K562 (cell line): ENCODE data around the gene ZNF791. TPM values are rescaled to one million over a fixed set of nuclear protein-coding genes. Genes with fewer than 3 reads are reported as not detected.

ENCODE experiments used
- ARID2 ChIP-seq: fragments of 450-650 bp; IDR thresholded peaks from 2 replicates; pipeline ENCODE4 v1.6.1; 2017; ENCODE audit warnings: antibody characterized with exemption, mild to moderate bottlenecking
- CBFA2T2 ChIP-seq: fragments of 450-650 bp; conservative IDR thresholded peaks from 2 replicates; pipeline ENCODE4 v1.6.1; 2017; ENCODE audit warnings: mild to moderate bottlenecking
- CBFB ChIP-seq: sonication (generic); formaldehyde crosslinking; IDR thresholded peaks from 2 replicates; pipeline ENCODE4 v1.4.0; 2020; ENCODE audit warnings: mild to moderate bottlenecking, missing genetic modification reagents
- EP400 ChIP-seq: fragments of 450-650 bp; IDR thresholded peaks from 2 replicates; pipeline ENCODE4 v1.6.1; 2017; ENCODE audit warnings: antibody characterized with exemption, mild to moderate bottlenecking, moderate library complexity
- ERF ChIP-seq: fragments of 450-650 bp; formaldehyde crosslinking; IDR thresholded peaks from 2 replicates; pipeline ENCODE4 v1.4.0; 2020; ENCODE audit warnings: mild to moderate bottlenecking, mixed read lengths
- FOSL1 ChIP-seq: fragments of 200-800 bp; sonication (Bioruptor generic); conservative IDR thresholded peaks from 2 replicates; pipeline ENCODE4 v1.6.1; 2016; ENCODE audit warnings: missing genetic modification characterization, missing compliant biosample characterization
- IFI16 ChIP-seq: fragments of 250-450 bp; sonication (Bioruptor Pico); IDR thresholded peaks from 2 replicates; pipeline ENCODE4 v2.1.2; 2022; ENCODE audit warnings: mild to moderate bottlenecking, inconsistent platforms
- L3MBTL2 ChIP-seq: fragments of 450-650 bp; IDR thresholded peaks from 2 replicates; pipeline ENCODE4 v1.6.1; 2016; ENCODE audit warnings: mild to moderate bottlenecking, moderate library complexity
- OTX1 ChIP-seq: fragments of 450-650 bp; formaldehyde crosslinking; IDR thresholded peaks from 2 replicates; pipeline ENCODE4 v1.4.0; 2022; ENCODE audit warnings: mild to moderate bottlenecking
- PML ChIP-seq: IDR thresholded peaks from 2 replicates; pipeline ENCODE4 v1.6.1; 2012; ENCODE audit warnings: low read length, inconsistent platforms
- POLR2AphosphoS2 ChIP-seq: IDR thresholded peaks from 2 replicates; pipeline ENCODE4 v1.6.1; 2012; ENCODE audit warnings: low read length, improper control_type of control experiment
- POLR2B ChIP-seq: fragments of 450-650 bp; IDR thresholded peaks from 2 replicates; pipeline ENCODE4 v1.6.1; 2018; ENCODE audit warnings: low read depth; ENCODE audit not compliant: partially characterized antibody
- SMARCA4 ChIP-seq: fragments of 450-650 bp; IDR thresholded peaks from 2 replicates; pipeline ENCODE4 v1.6.1; 2016
- TRIM28 ChIP-seq: fragments of 450-650 bp; IDR thresholded peaks from 2 replicates; pipeline ENCODE4 v1.6.1; 2017
- TSC22D4 ChIP-seq: fragments of 450-650 bp; IDR thresholded peaks from 2 replicates; pipeline ENCODE4 v1.6.1; 2016; ENCODE audit warnings: missing genetic modification characterization, missing biosample characterization, control low read depth
- ZNF197 ChIP-seq: fragments of 200-800 bp; sonication (Bioruptor generic); IDR thresholded peaks from 2 replicates; pipeline ENCODE4 v1.6.1; 2016; ENCODE audit warnings: low read depth, missing genetic modification characterization, missing compliant biosample characterization
- ZNF274 ChIP-seq: IDR thresholded peaks from 2 replicates; pipeline ENCODE4 v1.6.1; 2011; ENCODE audit warnings: low read depth, mild to moderate bottlenecking, low read length, moderate library complexity, borderline replicate concordance
- ZSCAN29 ChIP-seq: fragments of 450-650 bp; IDR thresholded peaks from 2 replicates; pipeline ENCODE4 v1.6.1; 2017
- polyA plus RNA-seq, 8 experiments: library from polyadenylated mRNA; depleted of rRNA in 4 of 8; stranded (reverse) in 5 of 8; unstranded in 3 of 8; fragments of >200 nt; fragmentation: Nextera tagmentation in 2 of 8; fragmentation: Illumina TruSeq in 1 of 8; extraction: Ambion mirVana in 2 of 8; extraction: Trizol in 1 of 8; gene quantifications; 2 replicates each; pipeline versions ENCODE4 v1.2.1 to v1.2.3, GENCODE V29; 2011 to 2014; ENCODE audit warnings: inconsistent platforms in 1 of 8, missing spikeins in 1 of 8
- total RNA-seq, 7 experiments: library from RNA; depleted of rRNA in 6 of 7; stranded (reverse); fragments of >200 nt in 6 of 7; fragmentation: Illumina TruSeq in 2 of 7; extraction: Trizol in 2 of 7; gene quantifications; 2 replicates each; pipeline versions ENCODE4 v1.2.1 to v1.2.3, GENCODE V29; 2011 to 2021; ENCODE audit warnings: low replicate concordance in 1 of 7
- TF ChIP-seq, protein P1 (sequence below), 2 experiments: fragments of 450-650 bp; IDR thresholded peaks; 2 replicates each; pipeline ENCODE4 v1.6.1; 2018; ENCODE audit warnings: mild to moderate bottlenecking in 2 of 2, low read depth in 1 of 2; ENCODE audit not compliant: partially characterized antibody in 2 of 2
- TF ChIP-seq, protein P2 (sequence below): fragments of 450-650 bp; formaldehyde crosslinking; IDR thresholded peaks from 2 replicates; pipeline ENCODE4 v1.4.0; 2022; ENCODE audit warnings: missing genetic modification characterization
- TF ChIP-seq, protein P3 (sequence below): fragments of 450-650 bp; IDR thresholded peaks from 2 replicates; pipeline ENCODE4 v1.6.1; 2018; ENCODE audit warnings: mild to moderate bottlenecking, low read depth; ENCODE audit not compliant: partially characterized antibody

The ZNF791 gene
- total and polyA plus RNA-seq, 9 of the 15 experiments (the other 6 are each of a cell fraction or from before 2014, with no cell fraction given): 7.8 to 22.7 (median 13.1) TPM

DNA sequence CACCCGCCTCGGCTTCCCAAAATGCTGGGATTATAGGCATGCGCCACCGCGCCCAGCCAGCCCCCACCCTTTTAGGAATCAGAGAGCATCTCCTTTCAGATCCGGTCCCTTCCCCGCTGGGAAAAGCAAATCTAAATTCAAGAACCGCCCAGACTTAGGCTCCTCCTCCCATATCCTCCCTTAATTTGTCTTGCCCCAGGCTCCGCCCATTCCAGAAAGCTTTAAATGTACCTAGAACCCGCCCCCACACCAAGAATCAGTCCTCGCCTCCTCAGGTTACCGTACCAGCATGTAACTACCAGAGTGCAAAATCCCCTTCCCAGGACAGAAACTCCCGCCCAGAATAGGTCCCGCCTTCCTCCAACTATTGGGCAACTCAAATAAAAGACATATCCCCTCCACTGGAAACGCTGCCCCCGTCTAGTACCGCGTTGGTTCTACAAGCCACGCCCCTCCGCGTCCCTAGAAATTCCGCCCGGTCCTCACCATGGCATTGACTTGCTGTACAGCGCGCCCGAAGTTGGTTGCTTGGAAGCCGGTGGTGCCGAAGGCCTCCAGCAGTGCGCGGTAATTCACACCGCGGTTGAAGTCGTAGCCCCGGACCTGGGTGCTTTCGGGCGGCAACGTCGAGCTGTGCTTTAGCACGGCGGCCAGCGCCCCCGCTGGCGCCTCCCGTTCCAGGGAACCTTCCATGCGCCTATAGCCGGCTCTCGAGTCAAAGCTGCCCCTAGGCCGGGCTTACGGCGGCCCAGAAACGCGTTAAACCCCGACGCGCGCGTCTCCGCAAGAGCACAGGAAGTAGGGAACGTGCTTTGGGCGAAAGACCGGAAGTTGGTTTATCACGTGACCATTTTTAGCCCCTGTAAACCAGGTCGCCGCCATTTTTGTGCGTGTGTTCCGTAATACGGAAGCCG, 70.6 kb downstream of the ZNF791 start, which contains the start of gene DHPS (continued):
- TF ChIP-seq, protein P1, sequence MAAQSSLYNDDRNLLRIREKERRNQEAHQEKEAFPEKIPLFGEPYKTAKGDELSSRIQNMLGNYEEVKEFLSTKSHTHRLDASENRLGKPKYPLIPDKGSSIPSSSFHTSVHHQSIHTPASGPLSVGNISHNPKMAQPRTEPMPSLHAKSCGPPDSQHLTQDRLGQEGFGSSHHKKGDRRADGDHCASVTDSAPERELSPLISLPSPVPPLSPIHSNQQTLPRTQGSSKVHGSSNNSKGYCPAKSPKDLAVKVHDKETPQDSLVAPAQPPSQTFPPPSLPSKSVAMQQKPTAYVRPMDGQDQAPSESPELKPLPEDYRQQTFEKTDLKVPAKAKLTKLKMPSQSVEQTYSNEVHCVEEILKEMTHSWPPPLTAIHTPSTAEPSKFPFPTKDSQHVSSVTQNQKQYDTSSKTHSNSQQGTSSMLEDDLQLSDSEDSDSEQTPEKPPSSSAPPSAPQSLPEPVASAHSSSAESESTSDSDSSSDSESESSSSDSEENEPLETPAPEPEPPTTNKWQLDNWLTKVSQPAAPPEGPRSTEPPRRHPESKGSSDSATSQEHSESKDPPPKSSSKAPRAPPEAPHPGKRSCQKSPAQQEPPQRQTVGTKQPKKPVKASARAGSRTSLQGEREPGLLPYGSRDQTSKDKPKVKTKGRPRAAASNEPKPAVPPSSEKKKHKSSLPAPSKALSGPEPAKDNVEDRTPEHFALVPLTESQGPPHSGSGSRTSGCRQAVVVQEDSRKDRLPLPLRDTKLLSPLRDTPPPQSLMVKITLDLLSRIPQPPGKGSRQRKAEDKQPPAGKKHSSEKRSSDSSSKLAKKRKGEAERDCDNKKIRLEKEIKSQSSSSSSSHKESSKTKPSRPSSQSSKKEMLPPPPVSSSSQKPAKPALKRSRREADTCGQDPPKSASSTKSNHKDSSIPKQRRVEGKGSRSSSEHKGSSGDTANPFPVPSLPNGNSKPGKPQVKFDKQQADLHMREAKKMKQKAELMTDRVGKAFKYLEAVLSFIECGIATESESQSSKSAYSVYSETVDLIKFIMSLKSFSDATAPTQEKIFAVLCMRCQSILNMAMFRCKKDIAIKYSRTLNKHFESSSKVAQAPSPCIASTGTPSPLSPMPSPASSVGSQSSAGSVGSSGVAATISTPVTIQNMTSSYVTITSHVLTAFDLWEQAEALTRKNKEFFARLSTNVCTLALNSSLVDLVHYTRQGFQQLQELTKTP (IDR thresholded peaks at IDR 0.05; ENCODE audit: low read depth in 1 of 2, partially characterized antibody in 2 of 2): peak in 1 of 2 experiments; percentile 85
- TF ChIP-seq ZNF197 (CRISPR knock-in tag) (0 out of 2 replicates have a peak, but pooled peaks have one; percentile 68), POLR2B (peak; percentile 75), OTX1 (CRISPR knock-in tag) (0 out of 2 replicates have a peak, but pooled peaks have one; percentile 46), CBFB (CRISPR knock-in tag) (0 out of 2 replicates have a peak, but pooled peaks have one; percentile 55), ERF (CRISPR knock-in tag) (peak; percentile 83), ARID2 (no peak), CBFA2T2 (peak; percentile 96), ZNF274 (no peak), FOSL1 (tag) (0 out of 2 replicates have a peak, but pooled peaks have one; percentile 44), ZSCAN29 (no peak), IFI16 (CRISPR knock-in tag) (no peak), EP400 (peak; percentile 91), POLR2AphosphoS2 (peak; percentile 94), TSC22D4 (tag) (no peak), PML (peak; percentile 55), TRIM28 (no peak), SMARCA4 (no peak), L3MBTL2 (peak; percentile 95)
- TF ChIP-seq, protein P2, sequence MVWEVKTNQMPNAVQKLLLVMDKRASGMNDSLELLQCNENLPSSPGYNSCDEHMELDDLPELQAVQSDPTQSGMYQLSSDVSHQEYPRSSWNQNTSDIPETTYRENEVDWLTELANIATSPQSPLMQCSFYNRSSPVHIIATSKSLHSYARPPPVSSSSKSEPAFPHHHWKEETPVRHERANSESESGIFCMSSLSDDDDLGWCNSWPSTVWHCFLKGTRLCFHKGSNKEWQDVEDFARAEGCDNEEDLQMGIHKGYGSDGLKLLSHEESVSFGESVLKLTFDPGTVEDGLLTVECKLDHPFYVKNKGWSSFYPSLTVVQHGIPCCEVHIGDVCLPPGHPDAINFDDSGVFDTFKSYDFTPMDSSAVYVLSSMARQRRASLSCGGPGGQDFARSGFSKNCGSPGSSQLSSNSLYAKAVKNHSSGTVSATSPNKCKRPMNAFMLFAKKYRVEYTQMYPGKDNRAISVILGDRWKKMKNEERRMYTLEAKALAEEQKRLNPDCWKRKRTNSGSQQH (CRISPR knock-in tag): peak; percentile 18; the same call in 1 of the 2 replicates
- TF ChIP-seq, protein P3, sequence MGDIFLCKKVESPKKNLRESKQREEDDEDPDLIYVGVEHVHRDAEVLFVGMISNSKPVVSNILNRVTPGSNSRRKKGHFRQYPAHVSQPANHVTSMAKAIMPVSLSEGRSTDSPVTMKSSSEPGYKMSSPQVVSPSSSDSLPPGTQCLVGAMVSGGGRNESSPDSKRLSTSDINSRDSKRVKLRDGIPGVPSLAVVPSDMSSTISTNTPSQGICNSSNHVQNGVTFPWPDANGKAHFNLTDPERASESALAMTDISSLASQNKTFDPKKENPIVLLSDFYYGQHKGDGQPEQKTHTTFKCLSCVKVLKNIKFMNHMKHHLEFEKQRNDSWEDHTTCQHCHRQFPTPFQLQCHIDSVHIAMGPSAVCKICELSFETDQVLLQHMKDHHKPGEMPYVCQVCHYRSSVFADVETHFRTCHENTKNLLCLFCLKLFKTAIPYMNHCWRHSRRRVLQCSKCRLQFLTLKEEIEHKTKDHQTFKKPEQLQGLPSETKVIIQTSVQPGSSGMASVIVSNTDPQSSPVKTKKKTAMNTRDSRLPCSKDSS: no peak
